ENCODE data around the gene MAGI2.

MAGI2 gene

GRCh38 chr7:79359827-79360226 is 93.6 kb downstream of the MAGI2 start:
- no peak overlapping the region for H3K4me3 ChIP-seq (ENCODE audit: low read depth, low read length)
- POLR2A ChIA-PET, result no interaction called here
- TF ChIP-seq, protein P1, sequence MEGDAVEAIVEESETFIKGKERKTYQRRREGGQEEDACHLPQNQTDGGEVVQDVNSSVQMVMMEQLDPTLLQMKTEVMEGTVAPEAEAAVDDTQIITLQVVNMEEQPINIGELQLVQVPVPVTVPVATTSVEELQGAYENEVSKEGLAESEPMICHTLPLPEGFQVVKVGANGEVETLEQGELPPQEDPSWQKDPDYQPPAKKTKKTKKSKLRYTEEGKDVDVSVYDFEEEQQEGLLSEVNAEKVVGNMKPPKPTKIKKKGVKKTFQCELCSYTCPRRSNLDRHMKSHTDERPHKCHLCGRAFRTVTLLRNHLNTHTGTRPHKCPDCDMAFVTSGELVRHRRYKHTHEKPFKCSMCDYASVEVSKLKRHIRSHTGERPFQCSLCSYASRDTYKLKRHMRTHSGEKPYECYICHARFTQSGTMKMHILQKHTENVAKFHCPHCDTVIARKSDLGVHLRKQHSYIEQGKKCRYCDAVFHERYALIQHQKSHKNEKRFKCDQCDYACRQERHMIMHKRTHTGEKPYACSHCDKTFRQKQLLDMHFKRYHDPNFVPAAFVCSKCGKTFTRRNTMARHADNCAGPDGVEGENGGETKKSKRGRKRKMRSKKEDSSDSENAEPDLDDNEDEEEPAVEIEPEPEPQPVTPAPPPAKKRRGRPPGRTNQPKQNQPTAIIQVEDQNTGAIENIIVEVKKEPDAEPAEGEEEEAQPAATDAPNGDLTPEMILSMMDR (IDR thresholded peaks at IDR 0.05; ENCODE audit: insufficient read depth, low read length, missing control alignments), result no peak
- no peak for DNase-seq (ENCODE audit: low read depth, low spot score)
- CTCF ChIA-PET, result interaction anchor here (1.0 kb wide), 1 partner anchor 36 kb away, joined by 3 read pairs; no protein-coding TSS in a partner anchor

DNA sequence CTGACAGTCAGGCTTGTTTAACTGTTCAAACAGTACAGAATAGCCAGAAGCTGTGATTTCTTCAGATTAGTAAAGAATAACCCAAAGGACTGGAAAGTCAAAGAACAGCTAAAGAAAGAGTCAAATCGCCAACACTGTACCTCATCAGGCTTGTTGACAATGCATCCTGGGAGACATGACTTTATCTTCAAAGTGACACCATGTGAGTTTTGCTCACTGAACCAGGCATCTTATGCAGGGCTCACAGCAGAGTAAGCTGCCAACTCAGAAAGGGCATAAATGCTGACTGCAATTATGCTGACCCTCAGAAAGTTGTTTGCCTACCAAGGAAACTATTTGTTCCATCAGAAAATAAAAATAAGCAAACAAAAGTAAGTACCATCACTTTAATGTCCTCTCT is 96.4 kb downstream of the MAGI2 start:
- no peak for DNase-seq (ENCODE audit: low read depth, low spot score)
- ChIA-PET CTCF (no interaction called here), POLR2A (no interaction called here)
- H3K4me3 ChIP-seq (ENCODE audit: low read depth, low read length), result no peak overlapping the region
- TF ChIP-seq, protein P1 (IDR thresholded peaks at IDR 0.05; ENCODE audit: insufficient read depth, low read length, missing control alignments), result no peak

DNA sequence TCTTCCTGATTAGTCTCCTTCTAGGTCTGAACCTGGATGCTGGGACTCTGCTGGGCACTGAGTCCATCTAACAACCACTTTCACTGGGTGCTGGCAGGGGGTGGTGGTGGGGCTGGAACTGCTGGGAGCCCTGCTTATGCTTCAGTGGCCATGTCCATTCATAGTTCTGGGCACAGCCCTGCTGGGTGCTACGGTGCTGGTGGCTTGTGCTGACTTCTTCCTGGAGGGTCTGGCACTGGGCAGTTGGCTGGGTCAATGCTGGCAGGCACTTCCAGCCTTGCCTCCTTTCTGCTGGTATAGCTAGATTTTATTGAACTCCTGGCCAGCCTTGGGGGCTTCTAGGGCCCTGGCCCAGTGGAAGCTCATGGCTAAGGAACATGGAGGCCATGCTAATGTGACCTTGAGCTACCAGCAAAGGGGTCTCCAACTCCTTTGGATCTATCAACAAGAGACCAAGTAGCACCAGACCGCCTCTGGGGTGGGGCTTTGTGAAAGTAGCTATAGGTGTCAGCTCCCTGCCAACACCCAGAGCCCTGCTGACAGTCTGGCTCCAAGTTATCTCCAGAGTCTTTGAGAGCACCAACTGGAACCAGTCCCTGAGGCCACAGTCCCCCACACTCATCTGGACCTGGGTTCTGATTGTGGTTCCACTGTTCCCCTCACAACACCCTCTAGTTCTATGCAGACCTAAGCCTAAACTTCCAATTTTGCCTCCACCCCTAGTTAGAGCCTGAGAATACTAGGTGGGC is 99.6 kb downstream of the MAGI2 start:
- no peak overlapping the region for H3K4me3 ChIP-seq (ENCODE audit: low read depth, low read length)
- TF ChIP-seq, protein P1 (IDR thresholded peaks at IDR 0.05; ENCODE audit: insufficient read depth, low read length, missing control alignments), result no peak
- ChIA-PET POLR2A (no interaction called here), CTCF (no interaction called here)
- DNase-seq (ENCODE audit: low read depth, low spot score), result no peak

DNA sequence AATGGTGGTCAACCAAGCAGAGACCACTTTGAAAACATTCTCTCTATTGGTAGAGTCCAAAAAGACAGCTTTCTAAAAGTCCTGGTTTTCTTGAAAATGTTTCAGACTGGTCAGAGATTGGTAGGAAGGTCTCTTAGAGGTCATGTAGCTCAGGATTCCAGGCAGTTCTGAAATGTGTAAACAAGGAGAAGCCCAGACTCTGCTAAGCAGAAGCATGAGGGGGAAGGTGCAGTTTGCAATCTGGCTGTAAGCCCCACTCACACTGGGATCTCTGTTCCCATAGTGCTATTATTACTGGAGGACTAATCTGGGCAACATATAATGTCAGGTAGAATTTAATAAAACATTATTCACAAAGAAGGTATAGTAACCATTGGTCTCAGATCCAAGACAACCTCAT is 101.1 kb downstream of the MAGI2 start:
- no peak overlapping the region for H3K4me3 ChIP-seq (ENCODE audit: low read depth, low read length)
- POLR2A ChIA-PET, result no interaction called here
- TF ChIP-seq, protein P1 (IDR thresholded peaks at IDR 0.05; ENCODE audit: insufficient read depth, low read length, missing control alignments), result no peak
- no peak for DNase-seq (ENCODE audit: low read depth, low spot score)
- CTCF ChIA-PET, result no interaction called here

DNA sequence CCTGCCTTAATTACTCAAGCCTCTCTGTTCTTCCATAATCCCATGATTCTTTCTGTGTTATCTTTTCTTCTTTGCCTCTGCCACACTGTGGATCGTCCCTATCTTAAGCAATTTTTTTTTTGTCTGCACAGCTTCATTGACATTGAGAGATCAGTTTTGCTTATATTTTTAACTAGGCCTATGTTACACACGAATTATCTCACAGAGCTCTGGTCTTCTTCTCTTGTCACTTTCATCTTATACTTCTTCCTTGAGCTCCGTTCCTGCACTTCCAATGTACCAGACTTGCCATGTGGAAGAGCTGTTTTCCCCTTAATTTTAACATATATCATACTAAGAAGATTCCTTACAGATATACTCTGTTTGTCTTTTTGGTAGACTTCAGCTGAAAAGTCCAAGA is 106.1 kb downstream of the MAGI2 start:
- no peak overlapping the region for H3K4me3 ChIP-seq (ENCODE audit: low read depth, low read length)
- DNase-seq (ENCODE audit: low read depth, low spot score), result no peak
- TF ChIP-seq, protein P1 (IDR thresholded peaks at IDR 0.05; ENCODE audit: insufficient read depth, low read length, missing control alignments), result no peak
- POLR2A ChIA-PET, result no interaction called here
- CTCF ChIA-PET, result no interaction called here

DNA sequence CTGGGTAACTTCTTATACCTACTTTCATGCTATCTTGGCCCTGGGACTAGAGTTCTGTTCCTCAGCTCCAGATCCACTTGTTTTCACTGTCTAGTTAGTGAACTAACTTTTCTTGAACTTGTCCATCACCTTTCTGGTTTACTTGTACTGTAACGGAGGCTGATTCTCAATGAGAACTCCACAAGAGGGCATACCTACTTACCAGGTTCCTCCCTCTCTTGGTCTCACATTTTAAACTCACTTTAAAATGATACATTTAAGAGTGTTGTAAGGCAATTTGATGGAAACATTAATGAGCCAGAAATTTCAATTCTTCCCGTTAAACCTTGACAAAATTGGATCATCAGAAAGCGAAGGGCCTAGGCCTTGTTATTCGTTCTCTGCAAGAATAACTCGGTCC is 111.6 kb downstream of the MAGI2 start:
- ChIA-PET POLR2A (no interaction called here), CTCF (no interaction called here)
- DNase-seq (ENCODE audit: low read depth, low spot score), result no peak
- TF ChIP-seq, protein P1 (IDR thresholded peaks at IDR 0.05; ENCODE audit: insufficient read depth, low read length, missing control alignments), result no peak
- no peak overlapping the region for H3K4me3 ChIP-seq (ENCODE audit: low read depth, low read length)
